Chondrocyte (in vitro differentiated cells): ENCODE results near the gene TRIP10. TPM values are rescaled to one million over a fixed set of nuclear protein-coding genes. Genes with fewer than 3 reads are reported as not detected.

ENCODE experiments used
- DNase-seq: peaks from one replicate; pipeline ENCODE4 v3.0.0; 2021; ENCODE audit warnings: mixed read lengths, low spot score
- H3K27ac Mint-ChIP-seq: one replicate; pipeline ENCODE4 v1.8.0; 2021; ENCODE audit warnings: mild to moderate bottlenecking, moderate library complexity, mixed read lengths; ENCODE audit not compliant: unreplicated experiment
- H3K27me3 Mint-ChIP-seq: 2 replicates; pipeline ENCODE4 v1.8.0; 2021; ENCODE audit warnings: low read depth, mixed read lengths
- H3K36me3 Mint-ChIP-seq: 2 replicates; pipeline ENCODE4 v1.8.0; 2021; ENCODE audit warnings: low read depth, mixed read lengths
- H3K4me1 Mint-ChIP-seq: 2 replicates; pipeline ENCODE4 v1.8.0; 2021; ENCODE audit warnings: low read depth, mild to moderate bottlenecking, mixed read lengths
- H3K4me3 Mint-ChIP-seq: one replicate; pipeline ENCODE4 v1.8.0; 2021; ENCODE audit warnings: mild to moderate bottlenecking, moderate library complexity, mixed read lengths; ENCODE audit not compliant: unreplicated experiment
- H3K9me3 Mint-ChIP-seq: 2 replicates; pipeline ENCODE4 v1.8.0; 2021; ENCODE audit warnings: low read depth, mixed read lengths
- CTCF ChIP-seq: fragments of 200-600 bp; sonication (generic); IDR thresholded peaks from 2 replicates; pipeline ENCODE4 v1.5.0; 2021; ENCODE audit warnings: antibody characterized with exemption, mild to moderate bottlenecking, moderate library complexity
- total RNA-seq: library from RNA; stranded (reverse); gene quantifications from 3 replicates; pipeline ENCODE4 v1.2.1, GENCODE V29; 2021

The TRIP10 gene
- total RNA-seq, 1 donor from 2014 or later: 107 TPM

- H3K4me3 Mint-ChIP-seq: peak overlapping the region; percentile 97
- H3K27ac Mint-ChIP-seq: peak overlapping the region; percentile 97
- TF ChIP-seq CTCF: peak; percentile 72
- H3K36me3 Mint-ChIP-seq: peaks cover 7% of the 10 kb centered on the region
- H3K4me1 Mint-ChIP-seq: peaks cover 44% of the 10 kb centered on the region
- no peaks in the 10 kb centered on the region for H3K27me3 Mint-ChIP-seq
- no peaks in the 10 kb centered on the region for H3K9me3 Mint-ChIP-seq
- no peak for DNase-seq
Observed at GRCh38 chr19:6736917-6737283, 2.6 kb upstream of the TRIP10 start.

GRCh38 chr19:6737284-6737872 lies 2.1 kb upstream of the TRIP10 start, which contains the start of gene GPR108:
GPR108 (minus strand) TSS chr19:6737580; CDS start chr19:6737576, 4 bp downstream.
- DNase-seq: peak; percentile 100
- H3K4me3 Mint-ChIP-seq: peak within 1 kb of the TSS; percentile 97
- H3K36me3 Mint-ChIP-seq: peaks cover 8% of the 10 kb centered on the region
- no peak for TF ChIP-seq CTCF
- no peaks in the 10 kb centered on the region for H3K27me3 Mint-ChIP-seq
- peak within 1 kb of the TSS; percentile 97 for H3K27ac Mint-ChIP-seq
- H3K4me1 Mint-ChIP-seq: peaks cover 49% of the 10 kb centered on the region
- no peaks in the 10 kb centered on the region for H3K9me3 Mint-ChIP-seq

- H3K4me1 Mint-ChIP-seq: peaks cover 57% of the 10 kb centered on the region
- no peak for DNase-seq
Observed at GRCh38 chr19:6737873-6738786, 1.4 kb upstream of the TRIP10 start.

GRCh38 chr19:6738787-6739389 lies 592 bp upstream of the TRIP10 start:
- Mint-ChIP-seq H3K9me3 (no peaks in the 10 kb centered on the region), H3K4me3 (peak overlapping the region; percentile 72), H3K27me3 (no peaks in the 10 kb centered on the region), H3K36me3 (peaks cover 10% of the 10 kb centered on the region), H3K27ac (peak overlapping the region; percentile 97), H3K4me1 (peaks cover 64% of the 10 kb centered on the region)
- TF ChIP-seq CTCF: peak; percentile 62
- no peak for DNase-seq

More at GRCh38 chr19:6737873-6738786, 1.4 kb upstream of the TRIP10 start:
- peaks cover 8% of the 10 kb centered on the region for H3K36me3 Mint-ChIP-seq
- peak; percentile 91 for TF ChIP-seq CTCF
- no peaks in the 10 kb centered on the region for H3K27me3 Mint-ChIP-seq
- H3K4me3 Mint-ChIP-seq: peak overlapping the region; percentile 97
- no peaks in the 10 kb centered on the region for H3K9me3 Mint-ChIP-seq
- peak overlapping the region; percentile 97 for H3K27ac Mint-ChIP-seq
